ENCODE data around the gene KCNC1. TPM values are rescaled to one million over a fixed set of nuclear protein-coding genes. Genes with fewer than 3 reads are reported as not detected.

Gene KCNC1
- polyA plus RNA-seq, 2 of the 4 experiments (the other 2 are of a cell fraction): 0.08 TPM; not detected in 1

DNA sequence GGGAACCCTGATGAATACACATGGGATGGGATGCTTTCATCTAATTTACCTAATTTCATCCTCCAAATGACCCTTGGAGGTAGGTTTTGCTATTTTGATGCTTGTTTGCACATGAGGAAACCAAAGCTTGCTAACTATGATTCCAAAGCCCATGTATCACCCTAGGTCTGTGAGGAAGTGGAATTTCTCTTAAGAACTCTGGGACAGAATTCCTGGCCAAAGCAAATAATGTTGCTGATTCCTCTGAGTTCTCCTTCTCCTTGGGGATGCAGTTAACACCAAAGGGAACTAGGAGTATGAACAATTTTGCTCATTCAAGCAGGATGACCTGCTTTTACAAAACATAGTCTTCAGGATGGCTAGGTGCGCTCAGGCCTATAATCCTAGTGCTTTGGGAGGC lies 80.0 kb downstream of the KCNC1 start:
- no peaks in the 10 kb centered on the region for H3K4me1 ChIP-seq
- CTCF ChIA-PET: no interaction called here
- no peaks in the 10 kb centered on the region for H3K9me3 ChIP-seq
- POLR2A ChIA-PET: no interaction called here
- FAIRE-seq: no peak
- no peak overlapping the region for H3K4me2 ChIP-seq
- H3K27ac ChIP-seq: no peak overlapping the region
- no peak for DNase-seq (ENCODE audit: low read depth in 1 of 2, low spot score in 1 of 2)
- H3K4me3 ChIP-seq: no peak overlapping the region
- TF ChIP-seq KDM5A (IDR thresholded peaks at IDR 0.05) (no peak), GATA3 (IDR thresholded peaks at IDR 0.05; ENCODE audit: borderline replicate concordance) (no peak), FOXS1 (CRISPR knock-in tag; IDR thresholded peaks at IDR 0.05) (no peak), ZSCAN20 (CRISPR knock-in tag; IDR thresholded peaks at IDR 0.05) (no peak), RFX5 (IDR thresholded peaks at IDR 0.05) (no peak), NFE2L2 (conservative IDR thresholded peaks at IDR 0.05; ENCODE audit: low read length) (no peak), RARB (CRISPR knock-in tag; IDR thresholded peaks at IDR 0.05) (no peak), HOXA7 (CRISPR knock-in tag; IDR thresholded peaks at IDR 0.05) (no peak), POLR2A (IDR thresholded peaks at IDR 0.05; ENCODE audit: low read length) (no peak)
- TF ChIP-seq, protein P1, sequence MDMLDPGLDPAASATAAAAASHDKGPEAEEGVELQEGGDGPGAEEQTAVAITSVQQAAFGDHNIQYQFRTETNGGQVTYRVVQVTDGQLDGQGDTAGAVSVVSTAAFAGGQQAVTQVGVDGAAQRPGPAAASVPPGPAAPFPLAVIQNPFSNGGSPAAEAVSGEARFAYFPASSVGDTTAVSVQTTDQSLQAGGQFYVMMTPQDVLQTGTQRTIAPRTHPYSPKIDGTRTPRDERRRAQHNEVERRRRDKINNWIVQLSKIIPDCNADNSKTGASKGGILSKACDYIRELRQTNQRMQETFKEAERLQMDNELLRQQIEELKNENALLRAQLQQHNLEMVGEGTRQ (IDR thresholded peaks at IDR 0.05): no peak
- WGBS (ENCODE audit: missing lambda C conversion rate): 94% methylated on average over 1 of the region's 1 CpG
- ATAC-seq: no peak

DNA sequence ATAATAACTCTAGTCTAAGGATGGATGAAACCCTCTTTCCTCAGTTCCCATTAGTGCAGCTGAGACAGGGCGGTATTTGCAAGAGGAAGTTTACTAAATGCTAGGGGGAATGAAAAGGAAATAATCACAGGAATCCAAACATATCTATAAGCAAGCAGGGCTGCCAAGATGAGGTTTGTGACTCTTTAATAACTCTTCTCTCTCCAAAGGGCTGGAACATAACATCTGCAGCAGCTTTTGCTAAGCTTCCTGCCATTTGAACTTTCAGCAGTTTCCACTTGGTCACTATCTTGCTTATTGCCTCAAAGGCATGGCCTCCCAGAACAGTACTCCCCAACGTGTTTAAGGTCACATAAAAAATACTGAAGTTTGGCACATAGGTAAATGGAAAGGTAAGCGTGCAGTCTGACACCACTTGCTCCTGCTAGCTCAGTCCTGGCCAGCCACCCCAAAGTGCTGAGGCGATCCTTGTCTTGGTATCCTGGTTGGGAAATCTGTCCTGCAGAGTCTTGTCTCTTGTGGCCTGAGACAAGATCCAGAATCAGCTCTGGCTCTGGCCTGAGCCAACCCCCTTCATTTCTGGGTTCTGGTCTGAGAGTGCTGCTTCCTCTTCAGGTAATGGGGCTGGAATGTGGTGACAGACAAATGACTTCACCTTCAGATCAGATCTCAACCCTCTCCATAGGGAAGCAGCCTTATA lies 81.8 kb downstream of the KCNC1 start:
- H3K4me1 ChIP-seq: no peaks in the 10 kb centered on the region
- no peak for FAIRE-seq
- no peak for ATAC-seq
- no peaks in the 10 kb centered on the region for H3K9me3 ChIP-seq
- no peak for DNase-seq (ENCODE audit: low read depth in 1 of 2, low spot score in 1 of 2)
- 68% methylated on average over 4 of the region's 4 CpGs for WGBS (ENCODE audit: missing lambda C conversion rate)
- ChIA-PET POLR2A (no interaction called here), CTCF (interaction anchor here (0.6 to 1.0 kb wide), 4 partner anchors 45 to 427 kb away, joined by 3 to 4 read pairs (median 3); no protein-coding TSS in a partner anchor)
- no peak overlapping the region for H3K4me2 ChIP-seq
- no peak overlapping the region for H3K4me3 ChIP-seq
- H3K27ac ChIP-seq: no peak overlapping the region
- TF ChIP-seq CHD2 (IDR thresholded peaks at IDR 0.05; ENCODE audit: low read length, partially characterized antibody) (no peak), ZFP36 (IDR thresholded peaks at IDR 0.05; ENCODE audit: borderline replicate concordance, partially characterized antibody) (no peak), JUNB (IDR thresholded peaks at IDR 0.05) (no peak), FOXS1 (CRISPR knock-in tag; IDR thresholded peaks at IDR 0.05) (no peak), CBX2 (IDR thresholded peaks at IDR 0.05; ENCODE audit: borderline replicate concordance, low read depth) (no peak)

DNA sequence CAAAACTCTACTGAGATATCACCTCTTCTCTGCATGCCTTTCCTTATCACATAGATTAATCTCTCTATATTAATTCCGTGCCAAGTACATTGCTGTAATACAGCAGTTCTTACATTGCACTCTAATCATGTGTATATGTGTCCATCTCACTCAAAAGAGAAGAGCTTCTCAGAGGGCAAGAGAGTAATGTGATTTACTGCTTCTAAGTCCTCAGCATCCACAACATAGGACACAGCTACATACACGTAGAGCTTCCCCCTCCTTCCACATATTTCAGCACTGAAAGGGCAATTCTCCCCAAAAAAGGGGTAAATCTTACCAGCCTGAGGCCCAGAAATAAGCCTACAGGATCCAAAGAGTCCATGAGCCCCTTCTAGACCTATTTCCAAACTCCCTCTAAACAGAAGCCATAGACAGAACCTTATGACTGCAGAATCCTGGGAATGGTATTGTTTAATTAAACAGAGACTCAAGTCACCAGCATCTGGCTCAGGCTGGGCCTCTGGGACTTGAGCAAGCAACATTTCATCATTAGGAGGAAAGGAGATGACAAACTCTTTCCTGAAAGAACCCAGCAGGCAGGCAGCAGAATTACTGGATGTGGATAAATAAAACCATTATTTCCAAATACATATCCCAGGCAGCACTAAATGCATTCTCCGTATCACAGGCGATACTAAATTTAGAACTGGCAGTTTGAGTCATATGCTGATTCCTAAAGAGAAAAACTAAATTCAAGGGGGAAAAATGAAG lies 87.2 kb downstream of the KCNC1 start:
- no peak for FAIRE-seq
- no peak overlapping the region for H3K4me3 ChIP-seq
- no peak for DNase-seq (ENCODE audit: low read depth in 1 of 2, low spot score in 1 of 2)
- ChIA-PET POLR2A (no interaction called here), CTCF (no interaction called here)
- no peaks in the 10 kb centered on the region for H3K4me1 ChIP-seq
- H3K4me2 ChIP-seq: no peak overlapping the region
- no peak for ATAC-seq
- no peak overlapping the region for H3K27ac ChIP-seq
- H3K9me3 ChIP-seq: no peaks in the 10 kb centered on the region
- TF ChIP-seq, protein P2, sequence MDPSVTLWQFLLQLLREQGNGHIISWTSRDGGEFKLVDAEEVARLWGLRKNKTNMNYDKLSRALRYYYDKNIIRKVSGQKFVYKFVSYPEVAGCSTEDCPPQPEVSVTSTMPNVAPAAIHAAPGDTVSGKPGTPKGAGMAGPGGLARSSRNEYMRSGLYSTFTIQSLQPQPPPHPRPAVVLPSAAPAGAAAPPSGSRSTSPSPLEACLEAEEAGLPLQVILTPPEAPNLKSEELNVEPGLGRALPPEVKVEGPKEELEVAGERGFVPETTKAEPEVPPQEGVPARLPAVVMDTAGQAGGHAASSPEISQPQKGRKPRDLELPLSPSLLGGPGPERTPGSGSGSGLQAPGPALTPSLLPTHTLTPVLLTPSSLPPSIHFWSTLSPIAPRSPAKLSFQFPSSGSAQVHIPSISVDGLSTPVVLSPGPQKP (IDR thresholded peaks at IDR 0.05; ENCODE audit: low read depth, low read length): no peak
- TF ChIP-seq CBX8 (IDR thresholded peaks at IDR 0.05) (no peak), CHD4 (IDR thresholded peaks at IDR 0.05; ENCODE audit: borderline replicate concordance) (no peak)
- 83% methylated on average over 4 of the region's 4 CpGs for WGBS (ENCODE audit: missing lambda C conversion rate)

DNA sequence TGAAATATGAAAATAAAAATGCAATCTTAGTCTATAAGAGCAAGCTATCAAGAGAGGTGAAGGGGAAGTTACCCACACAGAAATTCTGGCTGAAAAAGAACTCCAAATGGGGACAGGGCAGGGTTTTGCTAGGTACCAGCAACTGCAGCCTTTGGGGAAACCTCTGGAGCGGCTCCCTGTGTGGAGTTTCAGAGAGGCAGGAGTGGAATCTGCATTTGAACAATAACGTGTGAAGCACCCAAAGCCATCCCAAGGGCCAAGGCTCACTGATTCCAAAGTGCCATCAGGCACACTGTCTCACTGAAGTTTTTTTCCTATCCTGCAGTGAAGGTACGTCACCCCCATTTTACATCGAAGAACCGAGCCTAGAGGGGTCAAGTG lies 87.8 kb downstream of the KCNC1 start:
- Histone ChIP-seq H3K4me1 (no peaks in the 10 kb centered on the region), H3K27ac (no peak overlapping the region), H3K4me2 (no peak overlapping the region), H3K9me3 (no peaks in the 10 kb centered on the region), H3K4me3 (no peak overlapping the region)
- no peak for TF ChIP-seq PHF8 (IDR thresholded peaks at IDR 0.05; ENCODE audit: borderline replicate concordance, low read depth)
- TF ChIP-seq JUN (IDR thresholded peaks at IDR 0.05): no peak
- TF ChIP-seq CBX8 (IDR thresholded peaks at IDR 0.05): no peak
- TF ChIP-seq ZNF302 (CRISPR knock-in tag; IDR thresholded peaks at IDR 0.05): no peak
- TF ChIP-seq KDM5A (IDR thresholded peaks at IDR 0.05): no peak
- TF ChIP-seq, protein P1 (IDR thresholded peaks at IDR 0.05): no peak
- CTCF ChIA-PET: no interaction called here
- WGBS (ENCODE audit: missing lambda C conversion rate): 77% methylated on average over 5 of the region's 5 CpGs
- no peak for FAIRE-seq
- ATAC-seq: no peak
- POLR2A ChIA-PET: no interaction called here
- DNase-seq (ENCODE audit: low read depth in 1 of 2, low spot score in 1 of 2): no peak

Measured in A549 (cell line).